GM21723 (cell line): ENCODE results near the gene TSPAN16.
"Not testable (repeated sequence)": the region's sequence is repeated elsewhere in the genome, so short reads cannot be mapped to it uniquely, and the experiment has no call there.

Source experiments
- ATAC-seq: cut with Tn5 transposase; IDR thresholded peaks from one replicate; pipeline ENCODE4 v1.9.1; 2021; ENCODE audit warnings: mild to moderate bottlenecking, moderate library complexity; ENCODE audit not compliant: unreplicated experiment

The TSPAN16 gene

DNA sequence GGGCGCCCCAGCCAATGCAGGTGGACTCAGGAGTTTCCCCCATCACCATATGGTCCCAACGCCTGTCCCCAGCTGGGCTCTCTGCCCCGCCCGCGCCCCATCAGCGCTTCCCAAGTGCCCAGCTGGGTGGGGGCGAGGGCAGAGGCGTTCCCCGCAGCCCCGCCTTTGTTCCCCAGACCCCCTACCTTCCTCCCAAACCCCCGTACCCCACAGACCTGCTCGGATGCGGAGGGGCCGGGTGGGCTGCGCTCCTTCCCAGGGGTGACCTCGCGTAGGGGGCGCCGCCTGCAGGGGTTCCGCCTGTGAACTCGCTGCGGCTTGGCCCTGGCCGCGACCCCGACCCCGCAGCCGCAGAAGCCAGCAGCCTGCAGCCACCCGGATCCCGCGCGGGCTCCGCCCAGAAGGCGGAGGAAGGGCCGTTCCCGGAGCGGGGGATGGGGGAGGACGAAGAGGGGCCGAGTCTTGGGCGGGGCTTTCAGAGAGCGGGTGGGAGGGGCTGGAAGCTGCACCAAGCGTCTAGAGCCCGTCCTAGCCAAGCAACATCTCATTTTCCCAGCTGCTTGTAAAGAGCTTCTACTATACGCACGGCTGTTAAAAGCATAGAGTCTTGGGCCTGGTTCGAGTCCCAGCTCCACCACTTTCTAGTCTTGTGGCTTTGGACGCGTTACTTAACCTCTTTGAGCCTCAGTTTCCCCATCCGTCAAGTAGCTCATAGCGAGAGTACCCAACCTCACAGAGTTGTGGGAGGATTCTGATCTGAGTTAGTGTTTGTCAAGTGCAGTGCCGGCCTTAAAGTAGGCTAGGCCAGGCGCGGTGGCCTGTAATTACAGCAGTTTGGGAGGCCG lies 43.5 kb downstream of the TSPAN16 start, which contains the start of gene RAB3D:
RAB3D (minus strand) TSS at position 404 of the 845 bp plus-strand sequence. CDS start 2,258 bp downstream, outside the sequence.
- no peak for ATAC-seq

DNA sequence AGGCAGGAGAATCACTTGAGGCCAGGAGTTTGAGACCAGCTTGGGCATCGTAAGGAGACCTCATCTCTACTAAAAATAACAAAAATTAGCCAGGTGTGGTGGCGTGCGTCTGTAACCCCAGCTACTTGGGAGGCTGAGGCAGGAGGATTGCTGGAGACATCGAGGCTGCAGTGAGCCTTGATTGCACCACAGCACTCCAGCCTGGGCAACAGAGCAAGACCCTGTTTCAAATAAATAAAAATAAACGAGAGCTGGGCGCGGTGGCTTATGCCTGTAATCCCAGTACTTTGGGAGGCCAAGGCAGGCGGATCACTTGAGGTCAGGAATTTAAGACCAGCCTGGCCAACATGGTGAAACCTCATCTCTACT lies 44.1 kb downstream of the TSPAN16 start:
- not testable (repeated sequence) for ATAC-seq

DNA sequence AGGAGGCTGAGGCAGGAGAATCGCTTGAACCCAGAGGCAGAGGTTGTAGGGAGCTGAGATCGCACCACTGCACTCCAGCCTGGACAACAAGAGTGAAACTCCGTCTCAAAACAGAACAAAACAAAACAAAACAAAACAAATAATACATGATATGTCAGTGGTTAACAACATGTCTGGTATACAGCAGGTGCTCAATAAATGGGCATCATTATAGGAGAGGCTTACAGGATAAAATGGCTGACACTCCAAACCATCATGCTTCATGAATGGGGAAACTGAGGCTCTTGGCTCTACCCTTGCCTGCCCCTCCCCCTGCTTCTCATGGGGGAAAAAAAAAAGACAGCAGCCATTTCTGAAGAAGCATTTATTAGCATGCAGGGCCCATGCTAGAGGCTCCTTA lies 46.5 kb downstream of the TSPAN16 start:
- no peak for ATAC-seq

DNA sequence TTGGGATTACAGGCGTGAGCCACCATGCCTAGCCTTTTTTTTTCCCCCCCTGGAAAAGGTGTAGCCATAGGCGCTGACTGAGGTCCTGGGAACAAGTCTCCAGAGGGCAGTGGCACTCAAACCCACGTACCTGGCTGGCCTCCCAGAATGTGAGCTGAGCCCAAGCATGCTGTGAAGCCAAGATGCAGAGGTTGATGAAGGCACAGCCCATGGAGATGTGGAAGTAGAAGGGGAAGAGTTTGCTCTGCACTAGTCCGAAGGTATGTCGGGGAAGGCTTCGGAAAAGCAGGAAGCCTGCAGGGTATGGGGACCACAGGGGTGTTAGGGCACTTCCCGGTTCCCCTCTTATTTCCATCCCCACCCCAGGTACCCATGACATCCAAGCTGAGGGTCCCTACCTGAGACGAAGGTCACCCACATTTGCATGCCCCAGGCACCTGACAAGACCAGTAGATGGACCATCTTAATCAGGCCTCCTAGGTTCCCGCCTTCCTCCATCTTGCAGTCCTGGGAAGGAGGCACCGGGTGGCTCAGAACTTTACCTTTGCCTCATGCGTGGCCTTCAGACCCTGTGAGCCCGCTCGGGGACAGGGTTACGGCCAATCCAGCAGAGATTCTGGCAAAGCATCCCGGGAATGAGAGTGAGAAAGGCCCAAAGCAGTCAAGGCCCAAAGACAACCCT lies 49.3 kb downstream of the TSPAN16 start:
- no peak for ATAC-seq

DNA sequence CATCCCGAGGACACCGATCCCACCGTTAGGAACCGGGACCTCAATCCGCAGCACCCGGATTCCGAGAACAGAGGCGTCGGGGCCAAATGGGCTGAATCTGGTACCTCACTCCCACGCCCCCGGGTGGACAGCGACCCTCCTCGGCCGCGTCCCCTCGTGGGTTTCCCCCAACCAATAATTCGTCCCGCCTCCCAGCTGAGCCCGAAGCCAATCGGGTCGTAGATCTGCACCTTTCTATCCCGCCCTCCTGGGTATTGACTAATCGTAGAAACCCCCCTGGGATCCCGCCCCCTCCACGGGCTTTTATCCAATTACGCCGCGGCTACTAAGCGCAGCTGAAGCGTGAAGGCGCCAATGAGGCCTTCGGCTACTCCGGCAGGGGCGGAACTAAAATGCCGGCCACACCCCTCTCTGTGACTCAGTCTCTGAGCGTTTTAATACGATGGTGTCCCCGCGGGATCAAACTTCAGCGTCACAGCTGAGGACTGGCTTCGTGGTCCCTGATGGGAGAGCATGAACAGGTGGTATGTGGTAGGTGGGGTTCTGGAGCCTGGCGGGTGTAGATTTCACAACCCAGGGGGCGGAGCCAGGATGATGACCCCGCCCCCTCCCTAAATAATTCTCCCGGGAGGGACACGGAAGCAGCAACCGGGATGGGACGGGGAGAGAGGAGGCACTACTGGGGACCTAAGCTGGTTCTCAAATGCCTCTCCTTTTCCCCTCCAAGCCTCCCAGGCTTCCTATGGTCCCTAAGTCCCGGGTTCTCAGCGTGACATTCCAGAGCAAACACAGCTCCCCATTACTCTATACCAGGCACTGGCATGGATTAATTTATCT lies 50.4 kb downstream of the TSPAN16 start, which contains the start of the genes CCDC159 and TMEM205:
CCDC159 (plus strand) TSS at position 416 of the 837 bp plus-strand sequence; CDS start at position 504, 88 bp downstream.
TMEM205 (minus strand) TSS at position 165 of the 837 bp plus-strand sequence. CDS start 649 bp downstream, outside the sequence.
- ATAC-seq = peak; percentile 80

DNA sequence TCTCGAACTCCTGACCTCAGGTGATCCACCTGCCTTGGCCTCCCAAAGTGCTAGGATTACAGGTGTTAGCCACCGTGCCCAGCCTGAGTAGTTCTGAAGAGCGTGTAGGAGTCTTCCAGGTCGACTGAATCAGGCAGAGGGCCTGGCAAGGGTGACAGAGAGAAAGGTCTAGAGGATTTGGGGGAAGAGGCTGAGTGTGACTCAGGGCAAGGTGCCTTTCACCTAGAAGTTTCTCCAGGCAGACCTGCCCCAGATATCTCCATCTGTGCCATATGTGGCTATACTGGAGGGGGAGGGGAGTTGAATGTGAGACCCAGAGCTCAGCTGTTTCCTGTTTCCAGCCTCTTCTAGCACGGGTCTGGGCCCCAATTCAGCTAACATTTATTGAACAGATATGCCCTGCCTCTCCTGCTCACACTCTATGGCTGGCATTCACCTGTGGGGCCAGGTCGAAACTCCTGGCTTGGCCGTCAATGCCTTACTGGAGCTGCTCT lies 51.6 kb downstream of the TSPAN16 start:
- no peak for ATAC-seq

DNA sequence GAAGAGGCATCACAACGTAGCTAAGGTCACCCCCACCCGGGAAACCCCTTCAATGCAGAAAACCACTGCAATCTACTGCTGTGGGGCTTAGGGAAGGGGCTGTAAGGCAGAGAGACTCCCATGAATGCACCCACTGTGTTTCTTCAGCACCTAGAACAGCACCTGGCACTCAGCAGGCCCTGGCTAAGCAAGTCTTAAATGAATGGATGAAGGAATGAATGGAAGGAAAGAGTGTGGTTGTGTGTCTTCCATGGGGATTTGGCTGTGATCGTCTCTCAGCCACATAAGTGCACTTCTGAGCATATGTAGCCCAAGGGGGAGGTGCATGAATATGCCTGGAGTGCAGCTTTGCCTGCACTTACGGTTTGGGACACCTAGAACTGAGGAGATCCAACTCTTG lies 53.2 kb downstream of the TSPAN16 start:
- no peak for ATAC-seq

DNA sequence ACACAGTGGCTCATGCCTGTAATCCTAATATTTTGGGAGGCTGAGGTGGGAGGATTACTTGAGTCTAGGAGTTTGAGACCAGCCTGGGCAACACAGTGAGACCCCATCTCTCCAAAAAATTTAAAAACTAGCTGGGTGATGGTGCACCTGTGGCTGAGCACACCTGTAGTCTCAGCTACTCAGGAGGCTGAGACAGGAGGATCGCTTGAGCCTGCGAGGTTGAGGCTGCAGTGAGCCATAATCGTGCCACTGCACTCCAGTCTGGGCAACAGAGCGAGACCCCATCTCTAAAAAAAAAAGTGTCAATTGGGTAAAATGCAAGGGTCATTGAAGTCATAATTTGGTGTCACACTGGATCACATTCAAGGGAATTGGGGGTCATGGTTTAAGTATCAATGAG lies 58.1 kb downstream of the TSPAN16 start:
- ATAC-seq = not testable (repeated sequence)

DNA sequence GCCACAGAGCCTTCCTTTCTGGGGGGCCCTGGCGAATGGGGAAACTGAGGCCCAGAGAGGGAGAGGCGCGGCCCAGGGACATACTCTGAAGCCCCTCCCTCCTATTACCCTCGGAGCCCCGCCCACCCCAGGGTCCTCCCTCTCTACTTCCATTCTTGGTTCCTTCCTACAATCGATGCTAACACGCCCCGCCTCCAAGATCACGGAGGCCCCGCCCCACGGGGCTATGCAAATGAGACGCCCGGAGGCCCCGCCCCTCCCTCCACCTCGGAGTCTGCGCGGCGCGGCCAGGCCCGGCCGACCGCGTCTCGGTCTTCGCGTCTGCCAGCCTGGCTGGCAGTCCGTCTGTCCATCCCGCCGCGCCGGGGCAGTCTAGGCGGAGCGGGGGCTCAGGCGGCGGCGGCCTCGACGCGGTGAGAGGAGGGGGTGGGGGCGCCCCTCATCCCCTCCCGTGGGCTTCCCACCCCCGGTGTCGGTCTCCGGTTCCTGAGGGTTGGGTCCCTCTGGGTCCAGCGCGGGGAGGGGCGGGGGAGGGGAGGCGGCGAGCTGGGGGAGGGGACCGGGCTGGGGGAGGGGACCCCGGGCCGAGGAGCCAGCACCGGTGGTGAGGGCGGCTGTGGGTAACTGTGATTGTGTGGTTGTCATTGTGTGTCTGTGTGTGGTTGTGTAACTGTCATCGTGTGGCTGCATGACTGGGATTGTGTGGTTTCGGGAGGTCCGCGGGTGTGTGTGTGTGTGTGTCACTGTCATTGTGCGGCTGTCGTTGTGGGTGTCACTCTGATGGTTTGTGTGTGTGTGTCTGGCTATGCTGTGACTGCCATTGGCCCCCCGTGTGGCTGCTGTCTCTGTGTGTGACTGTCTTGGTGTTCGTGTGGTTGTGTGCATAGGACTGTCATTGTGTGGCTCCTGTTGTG lies 59.5 kb downstream of the TSPAN16 start, which contains the start of gene PLPPR2:
PLPPR2 (plus strand) TSS at position 273 of the 914 bp plus-strand sequence. CDS start 2,242 bp downstream, outside the sequence.
- peak; percentile 57 for ATAC-seq

DNA sequence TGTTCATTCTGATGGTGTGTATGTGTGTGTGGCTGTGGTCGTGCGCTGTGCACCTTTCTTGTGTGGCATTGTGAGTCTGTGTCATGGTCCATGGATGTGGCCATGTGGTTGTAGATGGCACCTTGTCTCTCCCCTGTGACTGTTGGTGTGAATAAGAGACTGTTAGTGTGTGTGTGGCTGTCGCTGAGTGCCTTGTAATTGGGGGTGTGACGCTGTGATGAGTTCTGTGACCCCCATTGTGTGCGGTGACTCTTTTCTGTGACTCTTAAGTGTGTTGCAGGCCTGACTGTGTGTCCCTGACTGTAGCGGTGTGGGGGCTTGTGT lies 60.1 kb downstream of the TSPAN16 start:
- no peak for ATAC-seq

DNA sequence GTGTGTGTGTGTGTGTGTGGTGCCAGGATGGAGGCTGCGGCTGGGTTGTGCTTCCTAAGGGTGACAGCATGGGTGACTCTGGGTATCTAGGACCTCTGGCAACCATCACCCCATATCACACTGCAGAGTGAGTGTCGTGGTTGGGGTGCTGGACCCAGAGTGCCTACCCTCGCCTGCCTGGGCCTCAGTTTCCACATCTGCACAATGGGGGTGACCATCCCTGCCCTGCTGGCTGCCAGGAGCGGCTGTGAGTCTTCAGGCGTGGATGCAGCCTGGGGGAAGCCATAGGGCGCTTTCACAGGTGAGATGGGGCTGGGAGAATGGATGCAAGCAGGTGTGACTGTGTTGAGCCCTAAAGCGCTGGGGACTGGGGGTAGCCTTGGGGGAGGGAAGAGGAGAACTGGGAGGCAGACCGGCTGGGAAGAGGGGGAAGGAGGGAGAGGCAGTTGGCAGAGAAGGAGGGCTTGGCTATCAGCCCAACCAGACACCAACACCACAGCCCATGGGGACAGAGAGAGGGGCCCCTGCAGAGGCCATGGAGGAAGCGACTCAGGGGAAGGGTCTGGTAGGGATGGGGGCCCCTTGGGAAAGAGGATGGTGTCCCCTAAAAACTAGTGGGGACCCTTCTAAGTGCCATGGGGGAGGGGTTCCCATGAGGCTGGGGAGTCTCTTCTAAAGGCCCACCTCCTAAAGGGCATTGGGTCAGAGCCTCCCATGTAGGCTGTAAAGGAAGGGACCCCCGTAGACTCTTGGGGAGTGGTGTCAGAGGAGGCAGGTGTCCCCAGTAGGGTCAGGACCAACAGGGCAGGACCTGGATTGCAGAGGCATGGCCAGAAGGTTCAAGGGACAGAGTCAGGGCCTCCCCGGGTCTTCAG lies 61.0 kb downstream of the TSPAN16 start:
- ATAC-seq = no peak

DNA sequence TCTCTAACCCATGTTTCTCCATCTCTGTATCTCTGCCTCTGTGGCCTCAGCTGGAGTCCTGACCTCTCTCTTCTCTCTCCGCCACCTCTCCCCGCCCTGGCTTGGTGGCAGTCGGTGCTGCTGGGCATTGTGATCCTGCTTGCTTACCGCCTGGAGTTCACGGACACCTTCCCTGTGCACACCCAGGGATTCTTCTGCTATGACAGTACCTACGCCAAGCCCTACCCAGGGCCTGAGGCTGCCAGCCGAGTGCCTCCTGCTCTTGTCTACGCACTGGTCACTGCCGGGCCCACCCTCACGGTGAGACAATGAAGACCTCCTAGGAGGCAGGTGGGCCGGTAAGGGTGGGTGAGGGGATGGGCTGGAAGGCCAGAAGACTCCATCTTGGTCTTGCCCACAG lies 63.5 kb downstream of the TSPAN16 start:
- ATAC-seq = no peak

DNA sequence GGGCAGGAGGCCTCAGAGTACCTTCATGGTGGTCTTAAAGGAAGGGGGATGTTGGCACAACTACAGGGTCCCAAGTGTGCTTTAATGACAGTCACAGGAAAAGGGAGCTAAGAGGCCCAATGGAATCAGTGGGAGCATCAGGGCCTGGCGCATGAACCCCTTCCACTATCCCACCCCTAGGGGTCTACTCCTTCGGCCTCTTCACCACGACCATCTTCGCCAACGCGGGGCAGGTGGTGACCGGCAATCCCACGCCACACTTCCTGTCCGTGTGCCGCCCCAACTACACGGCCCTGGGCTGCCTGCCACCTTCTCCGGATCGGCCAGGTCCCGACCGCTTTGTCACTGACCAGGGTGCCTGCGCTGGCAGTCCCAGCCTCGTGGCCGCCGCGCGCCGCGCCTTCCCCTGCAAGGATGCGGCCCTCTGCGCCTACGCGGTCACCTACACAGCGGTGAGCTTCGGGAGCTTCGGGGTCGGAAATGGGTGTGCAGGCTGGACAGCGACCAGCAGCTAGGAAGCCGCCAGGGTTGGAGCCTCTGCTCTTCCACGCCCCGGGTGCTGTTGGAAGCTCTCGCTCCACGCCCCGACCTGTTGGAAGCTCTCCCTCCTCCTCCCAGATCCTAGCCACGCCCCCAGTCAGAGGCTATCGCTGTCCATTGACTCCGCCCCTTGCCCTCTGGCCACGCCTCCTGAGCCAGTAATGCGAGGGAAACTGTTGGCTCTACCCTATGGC lies 65.2 kb downstream of the TSPAN16 start:
- no peak for ATAC-seq

DNA sequence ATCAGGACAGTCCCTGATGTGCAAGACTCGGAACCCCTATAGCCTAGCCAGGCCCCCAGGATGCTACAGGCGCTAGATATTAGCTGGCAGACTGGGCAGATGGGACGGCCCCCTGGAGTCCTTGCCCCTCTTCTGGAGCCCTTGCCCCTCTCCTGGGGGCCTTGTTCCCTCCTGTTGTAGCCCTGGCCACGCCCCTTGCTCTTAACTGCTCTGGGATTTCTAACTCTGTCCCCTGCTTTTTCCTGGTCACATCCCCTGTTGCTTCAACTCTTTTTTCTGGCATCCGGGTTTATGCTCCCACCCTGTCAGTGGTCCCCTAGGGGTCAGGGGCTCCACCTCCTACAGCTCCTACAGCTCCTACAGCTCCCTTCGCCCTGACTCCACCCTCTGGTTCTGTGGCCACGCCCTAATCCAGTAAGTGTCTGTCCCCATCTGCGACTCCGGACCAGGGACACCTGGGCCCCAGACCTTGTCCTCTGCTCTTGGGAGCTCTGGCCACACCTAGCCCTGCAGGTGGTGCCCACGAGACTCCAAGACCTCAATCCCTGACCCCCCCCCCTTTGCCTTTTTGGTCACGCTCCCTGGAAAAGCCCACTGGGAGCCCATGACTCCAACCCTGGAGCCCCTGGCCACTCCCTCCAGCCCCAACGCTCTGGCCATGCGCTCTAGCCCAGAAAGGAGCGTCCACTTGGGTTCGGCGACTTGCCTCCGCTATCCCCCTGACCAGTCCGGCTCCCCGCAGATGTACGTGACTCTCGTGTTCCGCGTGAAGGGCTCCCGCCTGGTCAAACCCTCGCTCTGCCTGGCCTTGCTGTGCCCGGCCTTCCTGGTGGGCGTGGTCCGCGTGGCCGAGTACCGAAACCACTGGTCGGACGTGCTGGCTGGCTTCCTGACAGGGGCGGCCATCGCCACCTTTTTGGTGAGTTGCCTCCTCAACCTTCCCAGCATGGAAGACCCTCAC lies 66.1 kb downstream of the TSPAN16 start:
- ATAC-seq = no peak

DNA sequence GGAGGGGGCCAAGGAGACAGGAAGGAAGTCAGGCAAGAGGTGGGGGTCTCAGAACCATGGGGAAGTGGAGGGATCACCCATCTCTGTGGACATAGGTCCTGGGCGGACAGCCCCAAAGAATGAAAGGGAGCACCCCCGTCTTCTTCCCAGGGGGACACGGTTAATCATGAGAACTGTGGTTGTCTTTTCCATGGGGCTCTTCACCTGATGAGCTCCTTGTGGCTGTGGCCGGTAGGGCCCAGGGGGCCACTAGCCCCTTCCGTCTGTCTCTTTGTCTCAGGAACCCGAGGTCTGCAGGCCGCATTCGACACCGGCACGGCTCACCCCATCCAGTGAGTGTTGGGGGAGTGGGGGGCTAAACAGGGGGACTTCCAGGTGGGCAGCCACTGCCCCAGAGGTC lies 67.9 kb downstream of the TSPAN16 start:
- no peak for ATAC-seq

DNA sequence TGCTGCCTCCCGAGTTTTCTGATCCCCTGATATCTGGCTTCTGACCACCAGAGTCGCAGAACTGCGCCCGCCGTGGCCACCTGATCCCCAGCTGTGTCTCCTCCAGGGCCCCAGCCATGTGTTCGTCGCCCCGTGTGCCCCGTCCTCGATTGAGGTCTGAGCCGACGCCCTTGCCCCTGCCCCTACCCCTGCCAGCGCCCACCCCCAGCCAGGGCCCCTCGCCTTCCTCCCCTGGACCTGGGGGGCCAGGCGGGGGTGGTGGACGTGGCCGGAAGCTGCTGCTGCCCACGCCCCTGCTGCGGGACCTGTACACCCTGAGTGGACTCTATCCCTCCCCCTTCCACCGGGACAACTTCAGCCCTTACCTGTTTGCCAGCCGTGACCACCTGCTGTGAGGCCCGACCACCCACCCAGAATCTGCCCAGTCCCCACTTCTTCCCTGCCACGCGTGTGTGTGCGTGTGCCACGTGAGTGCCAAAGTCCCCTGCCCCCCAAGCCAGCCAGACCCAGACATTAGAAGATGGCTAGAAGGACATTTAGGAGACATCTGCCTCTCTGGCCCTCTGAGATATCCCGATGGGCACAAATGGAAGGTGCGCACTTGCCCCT lies 68.4 kb downstream of the TSPAN16 start:
- ATAC-seq = no peak

DNA sequence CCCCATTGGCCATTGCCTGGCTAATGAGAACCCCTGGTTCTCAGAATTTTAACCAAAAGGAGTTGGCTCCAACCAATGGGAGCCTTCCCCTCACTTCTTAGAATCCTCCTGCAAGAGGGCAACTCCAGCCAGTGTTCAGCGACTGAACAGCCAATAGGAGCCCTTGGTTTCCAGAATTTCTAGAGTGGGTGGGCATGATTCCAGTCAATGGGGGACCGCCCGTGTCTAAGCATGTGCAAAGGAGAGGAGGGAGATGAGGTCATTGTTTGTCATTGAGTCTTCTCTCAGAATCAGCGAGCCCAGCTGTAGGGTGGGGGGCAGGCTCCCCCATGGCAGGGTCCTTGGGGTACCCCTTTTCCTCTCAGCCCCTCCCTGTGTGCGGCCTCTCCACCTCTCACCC lies 69.0 kb downstream of the TSPAN16 start:
- ATAC-seq = no peak
